Upper lobe of left lung (tissue), 4 donors: ENCODE data around the gene OSBPL2.

ENCODE experiments used
- CTCF ChIP-seq, 6 experiments: fragments of 450-650 bp in 4 of 6; fragments of 200-600 bp in 2 of 6; sonication (generic) in 2 of 6; IDR thresholded peaks; one replicate each; pipeline ENCODE4 v1.5.1; 2016 to 2019; ENCODE audit warnings: antibody characterized with exemption in 6 of 6
- EP300 ChIP-seq, 4 donors: sonication (generic); formaldehyde crosslinking; IDR thresholded peaks; one replicate each; pipeline ENCODE4 v1.5.1; 2017; ENCODE audit warnings: antibody characterized with exemption in 4 of 4, control low read depth in 2 of 4
- POLR2A ChIP-seq, 4 donors: fragments of 450-650 bp; IDR thresholded peaks; one replicate each; pipeline ENCODE4 v1.5.1; 2016 to 2017; ENCODE audit warnings: antibody characterized with exemption in 4 of 4, mild to moderate bottlenecking in 2 of 4
- POLR2AphosphoS5 ChIP-seq, 2 donors: sonication (generic); formaldehyde crosslinking; IDR thresholded peaks; one replicate each; pipeline ENCODE4 v1.5.1; 2017; ENCODE audit warnings: antibody characterized with exemption in 2 of 2

DNA sequence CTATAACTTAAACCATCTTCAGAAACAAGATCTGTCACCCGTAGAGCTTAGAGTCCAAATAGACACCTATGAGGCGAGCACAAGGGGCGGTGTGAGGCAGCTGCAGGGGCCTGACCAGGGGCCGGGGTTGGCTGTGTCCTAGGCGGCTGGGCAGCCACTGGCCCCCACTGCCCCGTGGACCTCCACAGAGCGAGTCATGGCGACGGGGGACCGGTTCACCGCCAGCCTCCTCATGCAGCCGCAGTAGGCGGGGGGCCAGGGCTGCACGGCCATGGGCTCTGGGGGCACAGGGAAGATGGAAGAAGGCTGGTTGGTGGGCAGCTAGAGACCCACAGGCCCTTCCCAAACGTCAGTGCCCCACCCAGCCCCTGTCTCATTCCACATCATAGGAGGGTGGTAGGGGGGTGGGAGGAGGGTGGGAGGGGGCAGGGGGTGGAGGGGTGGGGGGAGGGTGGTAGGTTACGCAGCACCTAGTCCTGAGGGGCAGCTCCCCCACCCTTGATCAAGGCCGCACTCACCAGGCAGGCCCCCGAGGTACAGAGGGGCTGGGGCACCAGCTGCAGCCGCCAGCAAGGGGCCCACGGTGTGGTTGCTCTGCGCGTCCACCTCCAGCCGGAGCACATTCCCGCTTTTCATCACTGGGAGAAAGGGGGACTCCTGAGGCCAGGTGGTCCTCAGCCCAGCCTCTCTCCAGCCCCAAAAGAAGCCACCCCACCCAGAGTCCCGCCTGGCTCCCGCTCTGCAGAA is 71.0 kb downstream of the OSBPL2 start:
- TF ChIP-seq POLR2AphosphoS5 (IDR thresholded peaks at IDR 0.05): no peak
- no peak for TF ChIP-seq POLR2A (IDR thresholded peaks at IDR 0.05)
- TF ChIP-seq CTCF (IDR thresholded peaks at IDR 0.05): no peak
- TF ChIP-seq EP300 (IDR thresholded peaks at IDR 0.05): no peak
